Psoas muscle (tissue), 8 donors: ENCODE data around the gene MINDY4. TPM values are rescaled to one million over a fixed set of nuclear protein-coding genes. Genes with fewer than 3 reads are reported as not detected.

ENCODE experiments used
- ATAC-seq, 4 donors: fragments of 200-7000 bp; cut with Tn5 transposase; one replicate each; pipeline ENCODE4 v1.9.1; 2020; ENCODE audit warnings: moderate library complexity in 3 of 4, mild to moderate bottlenecking in 2 of 4
- DNase-seq, 2 donors: peaks; one replicate each; pipeline ENCODE4 v3.0.0-alpha.2; 2020
- H3K27ac ChIP-seq: fragments of 200-600 bp; one replicate; pipeline ENCODE4 v1.8.0; 2022
- H3K27me3 ChIP-seq, 3 donors: fragments of 200-600 bp in 1 of 3; one replicate each; pipeline versions ENCODE4 v1.6.1 to v1.8.0; 2013 to 2022; ENCODE audit warnings: low read length in 2 of 3, mild to moderate bottlenecking in 2 of 3, moderate library complexity in 1 of 3; ENCODE audit not compliant: insufficient read depth in 3 of 3
- H3K36me3 ChIP-seq, 2 donors: fragments of 200-600 bp in 1 of 2; one replicate each; pipeline versions ENCODE4 v1.6.1 to v1.8.0; 2013 to 2022; ENCODE audit warnings: low read depth in 1 of 2, mild to moderate bottlenecking in 1 of 2, moderate library complexity in 1 of 2; ENCODE audit not compliant: insufficient read depth in 1 of 2
- H3K4me1 ChIP-seq: fragments of 200-600 bp; one replicate; pipeline ENCODE4 v1.8.0; 2022
- H3K4me3 ChIP-seq: fragments of 200-600 bp; one replicate; pipeline ENCODE4 v1.8.0; 2022; ENCODE audit warnings: mild to moderate bottlenecking
- H3K9me3 ChIP-seq: fragments of 200-600 bp; one replicate; pipeline ENCODE4 v1.8.0; 2022
- CTCF ChIP-seq: fragments of 200-600 bp; IDR thresholded peaks from one replicate; pipeline ENCODE4 v1.8.0; 2022; ENCODE audit warnings: antibody characterized with exemption
- WGBS, 3 donors: extraction: QIAGEN DNeasy Blood & Tissue Kit; methylation state at CpG; one replicate each; pipeline versions ENCODE4 v1.1.6 to v1.1.7; 2013; 5-methylcytosine and 5-hydroxymethylcytosine counted together
- intact Hi-C, 2 donors: fragments of 100-400 bp; cut with DNase I; formaldehyde crosslinking; loops; one replicate each; pipeline versions ENCODE4 v1.11.0 to v1.14.2; 2022
- polyA plus RNA-seq, 3 donors: library from polyadenylated mRNA; stranded (reverse); fragments of 200-250 nt; gene quantifications; one replicate each; pipeline ENCODE4 v1.2.3, GENCODE V29; 2013
- total RNA-seq, 4 donors: library from RNA; stranded (reverse); fragmentation: NEBNext Ultra II Directional in 2 of 4; extraction: Animal tissue kit (Norgen Biotek cat#: 25700) in 2 of 4; gene quantifications; one replicate each; pipeline versions ENCODE4 v1.2.1 to v1.2.4, GENCODE V29; 2021 to 2023
- donor health status: healthy with polysubstance abuse.
- donor health status: DM: no; HTN: no; CAD: no; lungs with moderate emphysema.
- donor health status: Bipolar disorder and iron deficiency.
- donor health status: healthy.
- donor health status: DM: yes; HTN: yes; CAD: no.
- donor health status: DM: no; HTN: no; CAD: no.
- donor health status: DM: no; HTN: no; CAD: no.
- donor health status: DM: yes; HTN: yes; CAD: no.

The MINDY4 gene
- total and polyA plus RNA-seq, 7 donors: 0.86 to 3.5 (median 1.5) TPM

GRCh38 chr7:30726296-30727006 is 44.8 kb upstream of the MINDY4 start:
- intact Hi-C loops: no loop called here
- Histone ChIP-seq H3K4me1 (no peaks in the 10 kb centered on the region), H3K27me3 (no peaks in the 10 kb centered on the region), H3K4me3 (no peak overlapping the region), H3K27ac (no peak overlapping the region), H3K9me3 (no peaks in the 10 kb centered on the region), H3K36me3 (no peaks in the 10 kb centered on the region)
- DNase-seq (no peak), ATAC-seq (no peak)
- WGBS, 3 donors: 94 to 98% (median 97%) methylated on average over 7 of the region's 7 CpGs
- TF ChIP-seq CTCF: no peak

GRCh38 chr7:30727061-30727945 is 43.9 kb upstream of the MINDY4 start:
- H3K27me3 ChIP-seq: no peaks in the 10 kb centered on the region
- no peak for TF ChIP-seq CTCF
- intact Hi-C loops: no loop called here
- no peak overlapping the region for H3K27ac ChIP-seq
- H3K36me3 ChIP-seq: no peaks in the 10 kb centered on the region
- 64 to 70% (median 67%) methylated on average over 8 of the region's 8 CpGs for WGBS, 3 donors
- H3K9me3 ChIP-seq: no peaks in the 10 kb centered on the region
- no peaks in the 10 kb centered on the region for H3K4me1 ChIP-seq
- no peak for ATAC-seq
- no peak overlapping the region for H3K4me3 ChIP-seq
- no peak for DNase-seq

GRCh38 chr7:30728591-30729100 is 42.6 kb upstream of the MINDY4 start:
- Histone ChIP-seq H3K4me3 (no peak overlapping the region), H3K4me1 (no peaks in the 10 kb centered on the region), H3K9me3 (no peaks in the 10 kb centered on the region), H3K27ac (no peak overlapping the region), H3K27me3 (no peaks in the 10 kb centered on the region), H3K36me3 (no peaks in the 10 kb centered on the region)
- intact Hi-C loops: no loop called here
- no peak for DNase-seq
- no peak for TF ChIP-seq CTCF
- no peak for ATAC-seq
- WGBS, 3 donors: 68 to 74% (median 69%) methylated on average over 6 of the region's 6 CpGs

- Histone ChIP-seq H3K36me3 (no peaks in the 10 kb centered on the region), H3K4me1 (no peaks in the 10 kb centered on the region), H3K27me3 (no peaks in the 10 kb centered on the region), H3K4me3 (no peak overlapping the region), H3K9me3 (no peaks in the 10 kb centered on the region), H3K27ac (no peak overlapping the region)
- intact Hi-C loops: loop anchor here in 1 of 2 donors (10.0 kb wide), 1 partner anchor 115 kb away; no protein-coding TSS in a partner anchor
- 33 to 43% (median 36%) methylated on average over 2 of the region's 2 CpGs for WGBS, 3 donors
- DNase-seq (no peak), ATAC-seq (no peak)
- no peak for TF ChIP-seq CTCF
Observed at GRCh38 chr7:30729642-30730041, 41.6 kb upstream of the MINDY4 start.
